ENCODE results near the gene MLKL.

MLKL gene

DNA sequence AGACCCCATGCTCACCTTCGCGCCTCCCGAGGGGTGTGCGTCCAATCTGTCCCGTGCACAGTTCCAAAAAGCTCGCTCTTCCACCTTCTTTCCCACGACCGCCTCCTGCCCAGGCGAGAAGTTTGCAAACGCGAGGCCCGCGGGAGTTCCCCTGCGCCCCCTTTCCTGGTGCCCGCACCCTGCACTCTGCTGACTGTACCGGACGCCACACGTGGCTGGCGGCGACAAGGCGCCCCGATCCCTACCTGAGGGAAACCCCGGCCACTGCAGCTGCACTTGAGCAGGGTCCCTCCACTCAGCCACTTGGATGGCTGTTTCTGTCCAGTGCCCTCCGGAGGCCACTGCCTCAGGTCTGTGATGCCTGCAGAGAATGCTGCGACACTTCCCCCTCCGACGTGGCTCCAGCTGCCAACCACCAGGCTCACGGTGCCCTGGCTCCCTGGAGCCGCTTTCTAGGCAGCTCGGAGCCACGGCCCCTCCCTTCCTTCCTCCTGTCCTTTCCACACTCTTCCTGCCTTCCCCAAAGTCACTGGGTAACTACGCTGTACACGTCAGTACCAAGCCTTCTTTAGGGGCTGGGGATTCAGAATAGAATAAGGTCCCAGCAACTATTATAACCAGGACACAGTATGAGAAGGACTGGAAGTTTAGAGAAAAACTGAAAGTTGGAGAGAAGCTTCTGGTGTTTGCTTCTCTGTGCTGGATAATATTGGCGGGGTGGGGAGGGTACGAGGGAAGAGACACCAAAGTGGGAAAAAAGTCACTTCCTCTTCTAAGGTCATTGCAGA is at the start of gene MLKL:
Gene MLKL (minus strand): TSS at position 425 of the 788 bp plus-strand sequence. CDS start 5,105 bp downstream, outside the sequence.
- DNase-seq (ENCODE audit: low read depth) = no peak

DNA sequence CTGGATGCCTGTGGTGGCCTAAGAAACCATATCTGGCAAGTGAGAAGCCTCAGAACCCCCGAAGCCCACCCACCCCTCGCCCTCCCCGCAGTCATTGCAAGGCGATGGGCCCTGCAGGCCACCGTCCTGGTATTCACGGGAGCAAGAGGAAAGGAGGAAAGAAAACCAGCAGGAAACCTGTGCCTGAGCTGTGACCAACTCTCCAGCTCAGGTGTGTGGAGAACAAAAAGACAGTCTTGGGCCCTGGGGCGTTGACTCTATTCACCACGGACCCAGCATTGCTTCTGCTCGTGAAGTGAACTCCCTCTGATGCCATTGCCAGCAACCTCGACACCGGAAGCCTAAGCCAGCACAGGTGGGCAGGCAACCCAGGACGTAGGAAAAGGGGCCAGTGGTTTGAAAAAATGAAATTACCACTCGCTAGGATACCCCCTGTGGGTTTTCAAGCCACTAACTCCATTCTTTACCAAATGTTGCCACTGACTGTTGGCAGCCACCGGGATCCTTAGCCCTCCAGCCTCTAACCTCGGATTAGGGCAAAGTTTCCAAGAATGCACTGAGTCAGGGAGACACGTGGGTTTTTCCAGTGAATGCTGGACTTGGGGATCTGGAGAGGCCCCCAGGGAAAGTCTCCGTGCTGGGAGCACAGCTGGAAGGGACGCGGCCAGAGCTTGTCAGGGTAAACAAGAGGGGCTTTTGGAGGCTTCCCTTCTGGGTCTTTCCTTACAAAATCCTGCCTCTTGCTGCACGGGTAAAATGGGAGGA is 48.8 kb upstream of the MLKL start:
- no peak for DNase-seq (ENCODE audit: low read depth)

DNA sequence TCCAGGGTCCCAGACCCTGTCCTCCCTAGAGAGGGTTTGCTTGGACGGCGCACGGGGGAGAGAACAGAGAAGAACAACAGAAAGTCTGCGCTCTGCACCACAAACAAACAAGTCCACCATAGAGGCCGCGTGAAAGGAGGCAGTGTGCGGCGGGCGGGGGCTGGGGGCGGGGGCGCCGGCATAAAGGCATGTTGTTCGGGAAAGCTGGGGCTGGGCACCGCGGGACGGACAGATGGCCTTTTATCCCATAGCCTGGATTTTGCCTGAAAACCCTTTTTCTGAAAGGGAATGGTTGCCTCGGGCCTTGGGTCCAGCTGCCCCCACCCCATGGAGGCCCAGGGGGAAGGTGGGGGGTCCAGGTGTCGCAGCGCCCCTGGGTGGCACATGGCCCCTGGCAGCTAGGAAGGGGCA is 48.0 kb upstream of the MLKL start:
- no peak for DNase-seq (ENCODE audit: low read depth)

DNA sequence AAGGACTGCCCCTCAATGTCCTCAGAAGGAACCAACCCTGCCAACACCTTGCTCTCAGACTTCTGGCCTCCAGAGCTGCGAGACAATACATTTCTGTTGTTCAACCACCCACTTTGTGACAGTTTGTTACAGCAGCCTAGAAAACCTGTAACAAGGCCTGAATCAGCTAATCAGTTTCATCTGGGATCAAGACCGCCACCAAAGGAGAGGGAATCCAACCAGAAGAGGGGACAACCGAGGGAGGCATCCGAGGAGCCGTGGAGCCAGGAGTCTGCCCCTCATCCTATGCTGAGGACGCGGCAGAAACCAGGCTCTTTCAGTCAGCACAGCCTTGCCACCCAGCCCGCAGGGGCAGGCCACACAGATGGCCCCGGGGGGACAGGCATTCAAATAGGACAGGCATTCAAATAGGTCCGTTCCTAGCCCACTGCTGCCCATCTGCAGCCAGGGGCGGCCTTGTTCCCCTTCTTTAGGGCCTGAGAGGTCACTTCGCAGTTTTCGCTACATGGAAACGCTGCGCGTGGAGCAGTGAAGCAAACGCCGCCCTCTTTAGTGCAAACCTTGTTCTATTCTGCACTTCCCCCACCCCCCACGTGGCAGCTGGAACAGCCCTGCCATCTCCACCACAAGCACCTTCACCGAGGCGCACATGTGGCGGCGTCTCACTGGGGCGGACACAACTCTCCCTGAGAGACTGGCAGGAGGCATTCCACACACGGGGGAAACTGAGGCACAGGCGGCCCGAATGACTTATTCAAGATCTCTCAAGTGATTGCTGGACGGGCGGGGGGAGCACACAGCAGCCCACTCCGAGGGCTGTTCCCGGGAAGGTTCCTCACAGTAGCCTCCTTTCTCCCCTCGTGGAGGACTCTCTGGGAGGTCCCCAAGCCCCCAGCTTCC is 47.3 kb upstream of the MLKL start:
- no peak for DNase-seq (ENCODE audit: low read depth)

DNA sequence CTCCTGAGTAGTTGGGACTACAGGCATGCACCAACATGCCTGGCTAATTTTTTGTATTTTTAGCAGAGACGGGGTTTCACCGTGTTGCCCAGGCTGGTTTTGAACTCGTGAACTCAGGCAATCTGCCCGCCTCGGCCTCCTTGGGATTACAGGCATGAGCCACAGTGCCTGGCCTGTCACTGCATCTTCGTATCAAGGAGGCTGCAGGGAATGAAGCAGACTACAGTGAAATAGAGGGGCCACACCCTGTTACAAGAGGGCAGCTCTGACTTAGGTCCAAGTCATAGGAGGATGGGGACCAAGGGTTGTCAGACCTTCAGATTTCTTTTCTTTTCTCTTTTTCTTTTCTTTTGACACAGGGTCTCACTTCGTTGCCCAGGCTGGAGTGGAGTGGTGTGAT is 45.3 kb upstream of the MLKL start:
- DNase-seq (ENCODE audit: low read depth) = no peak

DNA sequence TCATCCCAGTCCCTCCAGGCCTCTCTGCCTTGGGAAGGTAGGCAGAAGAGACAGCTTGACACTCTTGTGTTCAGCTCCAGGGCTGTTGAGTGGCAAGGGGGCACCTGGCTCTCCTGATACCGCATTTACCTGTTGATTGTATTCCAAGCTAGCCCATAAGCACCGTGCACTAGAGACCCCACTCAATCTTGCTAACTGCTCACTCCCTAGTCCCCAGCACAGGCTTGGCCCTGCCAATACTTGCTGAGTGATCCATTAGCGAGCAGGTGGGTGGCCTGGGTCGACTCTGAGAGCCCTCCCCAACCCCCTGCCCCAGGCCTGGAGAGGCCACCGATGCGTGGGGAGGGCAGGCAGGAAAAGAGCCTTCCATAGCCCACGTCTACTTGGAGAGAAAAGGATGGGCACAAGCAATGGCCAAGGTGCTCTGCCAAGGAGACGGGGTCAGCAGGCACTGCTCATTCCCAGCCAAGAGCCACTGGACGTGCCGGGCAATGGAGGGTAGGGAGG is 44.5 kb upstream of the MLKL start:
- DNase-seq (ENCODE audit: low read depth) = no peak

DNA sequence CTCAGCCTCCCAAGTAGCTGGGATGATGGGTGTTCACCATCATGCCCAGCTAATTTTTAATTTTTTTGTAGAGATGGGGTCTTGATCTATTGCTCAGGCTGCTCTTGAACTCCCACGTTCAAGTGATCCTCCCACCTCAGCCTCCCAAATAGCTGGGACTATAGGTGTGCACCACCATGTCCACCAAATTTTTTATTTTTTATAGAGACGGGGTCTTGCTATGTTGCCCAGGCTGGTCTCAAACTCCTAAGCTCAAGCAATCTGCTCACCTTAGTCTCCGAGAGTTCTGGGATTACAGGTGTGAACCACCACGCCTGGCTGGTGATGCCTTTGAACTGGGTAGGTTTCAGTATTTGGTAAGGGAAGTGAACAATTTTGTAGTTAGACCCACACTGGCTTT is 43.9 kb upstream of the MLKL start:
- no peak for DNase-seq (ENCODE audit: low read depth)

DNA sequence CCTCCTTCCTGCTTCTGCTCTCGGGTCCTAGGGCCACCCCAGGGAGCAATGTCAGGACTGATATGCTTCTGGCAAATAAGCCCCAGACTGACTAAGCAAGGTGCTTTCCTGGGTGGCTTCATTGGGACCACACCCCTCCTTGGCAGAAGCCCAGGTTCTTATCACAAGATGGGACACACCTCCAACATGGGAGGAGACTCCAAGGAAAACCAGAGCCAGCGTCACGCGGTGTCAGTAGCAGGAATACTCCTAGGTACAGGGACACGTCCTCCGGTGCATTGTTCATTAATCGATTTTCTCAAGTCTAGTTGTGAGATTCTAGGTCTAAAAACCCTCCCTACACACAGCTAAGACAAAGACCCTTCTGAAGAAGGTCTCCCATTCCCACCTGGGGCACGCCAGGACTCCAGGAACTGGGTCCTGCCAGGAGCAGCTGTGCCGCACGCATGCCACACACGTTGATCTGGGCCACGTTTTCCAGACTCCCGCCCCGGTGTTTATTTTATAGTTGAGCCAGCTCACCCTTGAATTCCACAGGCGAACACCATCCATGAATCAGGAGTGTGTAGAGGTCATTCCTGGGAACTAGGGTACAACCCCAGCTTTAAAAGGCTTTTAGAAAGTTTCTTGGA is 43.1 kb upstream of the MLKL start:
- no peak for DNase-seq (ENCODE audit: low read depth)

DNA sequence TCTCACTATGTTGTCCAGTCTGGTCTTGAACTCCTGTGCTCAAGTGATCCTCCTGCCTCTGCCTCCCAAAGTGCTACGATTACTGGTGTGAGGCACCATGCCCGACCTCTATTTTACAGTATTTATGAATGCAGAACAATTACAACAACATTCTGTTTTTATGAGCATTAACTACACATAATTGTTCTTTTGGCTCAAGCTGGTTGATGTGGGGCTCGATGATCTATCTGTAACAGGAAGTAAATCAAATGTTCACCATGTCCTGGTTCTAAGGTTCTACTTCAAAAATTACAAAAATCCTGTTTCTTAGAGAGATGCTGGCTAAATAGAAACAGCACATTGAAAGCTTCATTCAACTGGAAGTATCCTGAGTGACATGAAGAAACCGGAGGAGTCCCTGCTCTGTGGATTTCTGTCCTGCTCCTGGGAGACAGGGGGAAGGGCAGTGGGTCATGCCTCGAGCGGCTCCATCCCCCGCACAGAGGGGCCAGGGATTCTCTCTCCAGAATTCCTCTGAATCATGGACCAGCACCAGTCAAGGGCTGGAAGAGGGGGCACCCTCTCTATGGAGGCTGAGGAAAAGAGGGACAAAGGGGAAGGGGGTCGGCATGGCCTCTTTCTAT is 42.5 kb upstream of the MLKL start:
- no peak for DNase-seq (ENCODE audit: low read depth)

DNA sequence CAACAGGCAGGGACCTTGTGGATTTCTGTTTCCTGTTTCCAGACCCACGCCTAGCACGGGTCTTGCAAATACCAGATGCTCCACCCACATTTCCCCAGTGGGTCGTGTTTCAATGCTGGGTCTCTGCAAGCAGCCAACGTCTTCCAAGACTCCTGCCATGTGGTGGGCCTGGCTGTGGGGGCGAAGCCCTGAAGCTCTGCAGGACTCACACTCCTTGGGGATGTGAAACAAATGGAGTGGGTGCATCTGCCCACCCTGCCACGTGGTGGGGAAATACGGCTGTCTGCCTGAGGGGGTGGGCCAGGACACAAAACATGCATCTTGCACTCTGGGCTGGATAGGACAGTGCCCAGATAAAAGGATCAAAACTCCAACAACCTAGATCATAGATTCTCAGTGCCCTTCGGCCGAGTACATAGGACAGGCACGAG is 41.4 kb upstream of the MLKL start:
- no peak for DNase-seq (ENCODE audit: low read depth)

DNA sequence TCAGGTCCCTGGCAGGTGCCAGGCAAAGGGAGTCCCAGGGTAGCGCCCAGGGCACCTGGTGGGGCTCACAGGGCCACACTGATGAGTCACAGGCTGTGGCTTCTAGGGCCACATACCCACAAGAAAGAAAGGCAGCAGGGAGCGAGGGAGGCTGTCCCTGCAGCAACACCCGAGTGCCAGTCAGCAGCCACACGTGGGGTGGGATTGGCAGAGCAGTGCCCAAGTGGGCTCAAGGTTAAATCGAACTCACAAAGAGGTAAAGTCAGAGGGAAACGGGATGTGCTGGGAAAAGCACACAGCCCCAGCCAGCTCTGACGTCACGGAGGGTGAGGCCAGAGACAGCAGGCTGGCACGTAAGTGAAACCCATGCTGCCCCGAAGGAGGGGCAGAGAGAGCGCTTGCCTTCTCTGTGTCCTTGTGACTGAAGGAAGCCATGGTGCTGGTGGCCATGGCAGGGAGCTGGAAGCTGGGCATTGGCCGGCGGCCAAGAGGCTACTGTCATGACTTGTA is 40.2 kb upstream of the MLKL start:
- DNase-seq (ENCODE audit: low read depth) = no peak

DNA sequence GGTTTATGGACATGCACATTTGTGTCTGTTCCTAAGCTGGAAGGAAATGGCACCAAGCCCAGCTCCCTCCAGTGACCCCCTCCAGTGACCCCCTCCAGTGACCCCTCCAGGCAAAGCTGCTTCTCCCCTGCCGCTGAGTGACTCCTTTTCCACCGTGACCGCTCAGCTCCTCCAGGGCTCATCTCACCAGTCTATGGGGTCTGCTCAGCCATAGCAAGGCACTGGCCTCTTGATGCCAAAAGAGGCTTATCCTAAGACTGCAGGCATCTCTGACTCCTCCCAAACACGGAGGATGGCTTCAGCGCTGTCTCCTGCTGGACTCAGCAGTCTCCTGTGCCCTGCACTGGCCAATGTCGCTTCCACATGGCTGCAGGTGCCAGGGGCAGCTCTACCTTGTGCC is 38.6 kb upstream of the MLKL start:
- no peak for DNase-seq (ENCODE audit: low read depth)

DNA sequence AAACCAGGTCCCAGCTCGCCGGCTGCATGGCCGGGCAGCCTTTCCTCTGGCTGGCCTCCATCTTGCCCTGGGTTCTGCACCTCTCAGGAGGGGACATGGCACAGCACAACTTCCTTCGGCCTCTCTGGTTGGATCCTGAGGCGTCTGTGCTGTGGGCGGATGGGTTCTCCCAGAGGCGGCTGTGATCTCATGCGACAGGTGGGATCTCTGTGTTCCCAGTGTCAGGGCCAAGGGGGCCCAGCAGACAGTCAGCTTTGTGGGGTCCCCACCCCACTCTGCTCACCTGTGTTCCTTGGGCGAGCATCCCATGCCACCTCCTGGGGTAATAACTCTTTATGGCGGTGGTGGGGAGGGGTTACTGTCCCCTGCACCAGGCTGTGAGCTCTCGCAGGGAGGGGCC is 38.2 kb upstream of the MLKL start:
- DNase-seq (ENCODE audit: low read depth) = no peak

DNA sequence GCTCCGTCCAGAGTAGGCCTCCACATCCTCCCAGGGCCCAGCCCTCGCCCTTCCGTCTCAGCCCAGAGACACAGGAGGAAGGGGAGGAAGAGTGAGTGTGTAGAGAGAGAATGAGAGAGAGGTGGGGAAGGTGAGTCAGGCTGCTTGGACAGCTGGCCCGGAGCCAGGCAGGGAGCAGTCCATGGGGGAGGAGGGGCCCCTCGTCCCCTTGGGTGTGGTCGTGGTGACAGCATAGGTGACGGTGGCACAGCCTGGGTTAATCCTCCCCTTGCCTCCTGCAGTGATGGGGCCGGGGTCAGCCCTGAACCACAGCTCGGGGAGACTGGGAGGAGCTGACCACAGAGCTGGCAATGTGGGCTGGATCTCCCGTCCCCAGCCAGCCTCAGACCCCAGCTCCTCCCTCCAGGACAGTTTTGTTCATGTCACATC is 37.5 kb upstream of the MLKL start:
- no peak for DNase-seq (ENCODE audit: low read depth)

DNA sequence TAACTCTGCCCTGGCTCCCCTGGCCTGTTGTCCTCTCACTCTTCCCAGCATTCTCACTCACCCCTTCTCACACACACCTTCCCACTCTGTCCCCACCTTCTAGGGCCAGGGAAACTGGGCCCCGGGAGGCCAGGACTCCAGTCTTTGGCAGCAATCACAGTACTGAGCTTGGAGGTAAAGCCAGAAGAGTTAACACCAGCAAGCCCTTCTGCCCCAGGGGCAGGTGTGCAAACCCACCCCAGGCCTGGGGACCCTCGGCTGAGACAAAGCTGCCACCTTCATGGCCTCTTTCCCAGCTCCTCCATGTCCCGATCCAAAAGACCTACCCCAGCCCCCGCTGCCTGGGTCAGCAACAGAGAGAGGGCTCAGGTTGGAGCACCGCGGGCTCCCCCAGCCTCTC is 36.9 kb upstream of the MLKL start:
- DNase-seq (ENCODE audit: low read depth) = no peak

DNA sequence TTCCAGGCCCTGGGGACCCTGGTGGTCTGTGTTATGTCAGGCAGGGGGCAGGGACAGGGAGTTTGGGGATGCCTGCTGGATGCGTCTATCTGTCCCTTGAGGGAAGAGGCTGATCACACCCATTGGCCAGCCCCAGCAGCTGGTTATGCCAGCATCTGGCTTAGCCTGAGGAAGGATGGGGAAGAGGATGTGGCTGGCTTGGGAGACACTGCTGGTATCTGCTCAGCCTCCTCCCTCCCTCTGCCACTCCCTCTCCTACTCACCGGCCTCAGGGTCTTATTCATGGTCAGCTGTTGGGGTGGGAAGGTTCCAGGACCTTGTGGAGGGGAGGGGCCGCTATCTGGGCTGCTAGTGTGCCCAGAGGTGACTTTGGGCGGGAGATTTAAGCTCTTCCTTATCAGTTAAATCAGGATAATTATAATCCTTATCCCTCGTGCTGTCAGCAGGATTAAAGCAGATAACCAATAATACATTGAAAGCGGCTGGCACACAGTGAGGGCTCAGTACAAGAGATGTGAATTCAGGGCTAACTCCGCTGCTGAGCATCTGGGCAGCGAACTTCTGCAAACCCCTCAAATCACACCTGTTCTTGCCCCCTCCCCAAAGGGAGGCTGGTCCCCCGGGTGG is 36.0 kb upstream of the MLKL start:
- DNase-seq (ENCODE audit: low read depth) = no peak

DNA sequence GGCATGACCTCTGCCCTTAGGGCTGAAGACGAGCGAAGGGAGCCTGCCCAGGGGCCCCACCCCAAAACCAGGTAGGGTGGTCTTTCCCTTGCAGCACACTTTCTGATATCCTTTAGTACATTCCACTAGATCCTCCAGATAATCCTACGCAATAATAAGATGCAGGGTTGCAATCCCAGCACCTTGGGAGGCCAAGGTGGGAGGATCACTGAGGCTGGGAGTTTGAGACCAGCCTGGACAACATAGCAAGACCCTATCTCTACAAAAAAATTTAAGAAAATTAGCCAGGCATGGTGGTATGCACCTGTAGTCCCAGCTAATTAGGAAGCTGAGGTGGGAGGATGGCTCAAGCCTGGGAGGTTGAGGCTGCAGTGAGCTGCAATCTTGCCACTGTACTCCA is 34.9 kb upstream of the MLKL start:
- DNase-seq (ENCODE audit: low read depth) = no peak

DNA sequence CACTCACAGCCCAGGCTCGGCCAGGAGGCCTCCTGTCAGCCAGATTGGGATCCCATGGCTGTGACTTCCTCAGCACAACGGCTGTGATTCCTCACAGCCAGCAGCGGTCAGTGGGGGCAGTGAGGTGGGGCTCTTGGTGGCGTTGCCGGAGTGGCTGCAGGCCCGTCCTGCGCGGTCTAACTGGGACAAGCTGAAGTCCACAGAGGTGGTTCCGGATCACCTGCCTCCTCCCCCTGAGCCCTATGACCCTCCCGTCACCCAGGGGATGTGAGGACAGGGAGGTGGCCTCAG is 34.4 kb upstream of the MLKL start:
- no peak for DNase-seq (ENCODE audit: low read depth)

DNA sequence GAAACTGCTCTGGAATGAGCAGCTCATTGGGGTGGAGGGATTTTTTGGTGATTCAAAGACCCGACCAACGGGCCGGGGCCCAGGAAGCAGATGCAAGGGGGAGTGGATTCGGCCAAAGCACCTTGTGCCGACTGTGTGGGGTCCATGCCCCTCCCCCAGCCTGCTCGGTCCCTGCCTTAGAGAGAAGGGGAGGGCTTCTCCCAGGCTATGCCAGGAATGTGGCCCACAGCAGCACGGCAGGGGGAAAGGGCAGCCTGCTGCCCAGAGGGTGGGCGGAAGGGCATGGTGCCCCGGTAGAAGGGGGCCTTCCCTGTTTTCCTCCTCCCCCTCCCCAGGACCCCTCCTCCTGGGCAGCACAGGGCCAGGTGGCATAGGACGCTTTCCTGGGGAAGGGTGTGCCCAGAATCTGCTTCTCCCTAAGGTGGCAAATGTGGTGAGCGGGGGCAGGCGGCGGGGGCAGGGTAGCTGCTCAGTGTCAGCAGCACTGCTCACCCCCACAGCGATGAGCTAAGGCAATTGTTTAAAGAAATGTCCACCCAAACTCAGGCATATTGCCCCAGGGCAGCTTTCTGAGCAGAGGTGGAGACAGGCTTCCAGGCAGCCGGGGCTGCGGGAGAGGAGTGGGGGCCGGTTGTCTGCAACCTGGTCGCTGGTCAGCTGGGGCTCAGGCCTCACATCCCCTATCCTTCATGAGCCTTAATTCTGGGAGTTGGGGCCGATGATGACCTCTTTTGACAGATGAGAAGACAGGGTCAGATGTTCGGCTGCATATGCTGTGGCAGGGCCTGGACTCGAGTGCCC is 33.9 kb upstream of the MLKL start:
- DNase-seq (ENCODE audit: low read depth) = no peak

Data from non-pigmented ciliary epithelial cell (primary cell).